GM21576 (cell line): ENCODE measurements around the gene PPP6R2.
A peak's percentile ranks its signal among the peaks of the same experiment; 100 is the strongest.

ENCODE experiments used
- ATAC-seq: cut with Tn5 transposase; IDR thresholded peaks from one replicate; pipeline ENCODE4 v1.9.1; 2021; ENCODE audit warnings: mild to moderate bottlenecking, moderate library complexity; ENCODE audit not compliant: unreplicated experiment

The PPP6R2 gene

GRCh38 chr22:50305923-50306566 lies 37.1 kb upstream of the PPP6R2 start:
- ATAC-seq: no peak

GRCh38 chr22:50306753-50307749 lies 36.1 kb upstream of the PPP6R2 start, which contains the start of gene PLXNB2:
Gene PLXNB2, minus strand, starts transcription at chr22:50307646. Its CDS starts 17,062 bp downstream, at chr22:50290584.
- no peak for ATAC-seq

- ATAC-seq: no peak
Observed at GRCh38 chr22:50307890-50308596, 35.1 kb upstream of the PPP6R2 start.

GRCh38 chr22:50308597-50308935 lies 34.6 kb upstream of the PPP6R2 start:
- ATAC-seq: no peak

GRCh38 chr22:50308986-50309600 lies 34.0 kb upstream of the PPP6R2 start:
- ATAC-seq: no peak

GRCh38 chr22:50309601-50309991 lies 33.5 kb upstream of the PPP6R2 start:
- ATAC-seq: no peak

- no peak for ATAC-seq
Observed at GRCh38 chr22:50310031-50310722, 33.0 kb upstream of the PPP6R2 start.

- ATAC-seq: no peak
Observed at GRCh38 chr22:50310949-50311444, 32.1 kb upstream of the PPP6R2 start.

GRCh38 chr22:50311606-50312351 lies 31.3 kb upstream of the PPP6R2 start:
- no peak for ATAC-seq

GRCh38 chr22:50312371-50312770 lies 30.8 kb upstream of the PPP6R2 start:
- ATAC-seq: no peak

GRCh38 chr22:50313021-50313420 lies 30.1 kb upstream of the PPP6R2 start:
- no peak for ATAC-seq

- no peak for ATAC-seq
Observed at GRCh38 chr22:50313600-50313999, 29.5 kb upstream of the PPP6R2 start.

- ATAC-seq: no peak
Observed at GRCh38 chr22:50314081-50314454, 29.1 kb upstream of the PPP6R2 start.

GRCh38 chr22:50314455-50315288 lies 28.5 kb upstream of the PPP6R2 start:
- peak; percentile 71 for ATAC-seq

- ATAC-seq: no peak
Observed at GRCh38 chr22:50315289-50316113, 27.6 kb upstream of the PPP6R2 start.

GRCh38 chr22:50316114-50317065 lies 26.7 kb upstream of the PPP6R2 start:
- ATAC-seq: no peak

- no peak for ATAC-seq
Observed at GRCh38 chr22:50317178-50317577, 25.9 kb upstream of the PPP6R2 start.
